Epithelial cell of esophagus (primary cell): ENCODE data around the gene TTC21B.
"Not testable (repeated sequence)": the region's sequence is repeated elsewhere in the genome, so short reads cannot be mapped to it uniquely, and the experiment has no call there.

ENCODE experiments used
- DNase-seq: peaks from one replicate; pipeline ENCODE4 v3.0.0; 2010; ENCODE audit warnings: low read depth
- H3K4me3 ChIP-seq: 2 replicates; pipeline ENCODE4 v1.5.1; 2011; ENCODE audit warnings: mild to moderate bottlenecking, low read length, control low read depth
- CTCF ChIP-seq: IDR thresholded peaks from 2 replicates; pipeline ENCODE4 v1.5.1; 2011; ENCODE audit warnings: low read depth, mild to moderate bottlenecking, low read length, control low read depth, inconsistent platforms; ENCODE audit not compliant: insufficient read depth; ENCODE audit errors: missing control alignments

TTC21B gene

GRCh38 chr2:165953655-165954606, at the start of gene TTC21B:
TTC21B (minus strand) TSS chr2:165953776; CDS start chr2:165953705, 71 bp downstream.
- H3K4me3 ChIP-seq = peak within 1 kb of the TSS; percentile 61
- DNase-seq = peak; percentile 96
- TF ChIP-seq CTCF = peak; percentile 75

- no peak for DNase-seq
- TF ChIP-seq CTCF = no peak
- no peak overlapping the region for H3K4me3 ChIP-seq
These were observed 46.8 kb upstream of the TTC21B start for GRCh38 chr2:166000401-166000800.

- no peak for DNase-seq
- no peak overlapping the region for H3K4me3 ChIP-seq
These were observed 37.3 kb upstream of the TTC21B start for GRCh38 chr2:165990846-165991245.

GRCh38 chr2:165989851-165990250, 36.3 kb upstream of the TTC21B start:
- no peak for DNase-seq
- no peak for TF ChIP-seq CTCF
- no peak overlapping the region for H3K4me3 ChIP-seq

More at GRCh38 chr2:165990846-165991245, 37.3 kb upstream of the TTC21B start:
- no peak for TF ChIP-seq CTCF

GRCh38 chr2:165985120-165985519, 31.5 kb upstream of the TTC21B start:
- TF ChIP-seq CTCF = no peak
- H3K4me3 ChIP-seq = no peak overlapping the region
- no peak for DNase-seq

- H3K4me3 ChIP-seq, DNase-seq: not testable (repeated sequence)
These were observed 18.6 kb upstream of the TTC21B start for GRCh38 chr2:165972161-165972560.

GRCh38 chr2:165970663-165971062, 17.1 kb upstream of the TTC21B start:
- TF ChIP-seq CTCF = no peak
- no peak for DNase-seq
- H3K4me3 ChIP-seq = no peak overlapping the region
